GM12875 (cell line): ENCODE data around the gene TTC27.

Experiments used
- H3K4me3 ChIP-seq: one replicate; pipeline ENCODE4 v1.5.1; 2011; ENCODE audit warnings: low read depth, low read length, control low read depth
- TF ChIP-seq, protein P1 (sequence below): IDR thresholded peaks from 2 replicates; pipeline ENCODE4 v1.5.1; 2011; ENCODE audit warnings: low read depth, mild to moderate bottlenecking, control low read depth, inconsistent platforms, low read length, moderate library complexity, borderline replicate concordance; ENCODE audit not compliant: insufficient read depth

The TTC27 gene

DNA sequence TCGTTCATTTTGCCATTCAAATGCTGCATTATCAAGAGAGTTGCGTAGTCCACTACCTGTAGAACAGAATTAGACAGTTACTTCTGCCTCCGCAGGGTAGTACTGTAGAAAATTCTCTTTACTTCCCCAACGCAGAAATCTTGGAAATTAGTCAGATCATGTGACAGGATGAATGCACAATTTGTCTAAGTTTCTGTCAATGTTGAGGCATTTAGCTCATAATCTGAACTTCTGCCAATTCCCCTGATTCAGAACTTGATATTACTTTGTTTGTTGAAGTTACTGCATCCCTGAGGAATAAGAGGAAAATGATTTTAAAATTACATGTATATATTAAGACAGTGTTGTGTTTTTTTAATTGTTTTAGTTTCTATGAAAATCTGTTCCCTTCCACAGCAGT is 83.4 kb downstream of the TTC27 start:
- H3K4me3 ChIP-seq, result no peak overlapping the region
- TF ChIP-seq, protein P1, sequence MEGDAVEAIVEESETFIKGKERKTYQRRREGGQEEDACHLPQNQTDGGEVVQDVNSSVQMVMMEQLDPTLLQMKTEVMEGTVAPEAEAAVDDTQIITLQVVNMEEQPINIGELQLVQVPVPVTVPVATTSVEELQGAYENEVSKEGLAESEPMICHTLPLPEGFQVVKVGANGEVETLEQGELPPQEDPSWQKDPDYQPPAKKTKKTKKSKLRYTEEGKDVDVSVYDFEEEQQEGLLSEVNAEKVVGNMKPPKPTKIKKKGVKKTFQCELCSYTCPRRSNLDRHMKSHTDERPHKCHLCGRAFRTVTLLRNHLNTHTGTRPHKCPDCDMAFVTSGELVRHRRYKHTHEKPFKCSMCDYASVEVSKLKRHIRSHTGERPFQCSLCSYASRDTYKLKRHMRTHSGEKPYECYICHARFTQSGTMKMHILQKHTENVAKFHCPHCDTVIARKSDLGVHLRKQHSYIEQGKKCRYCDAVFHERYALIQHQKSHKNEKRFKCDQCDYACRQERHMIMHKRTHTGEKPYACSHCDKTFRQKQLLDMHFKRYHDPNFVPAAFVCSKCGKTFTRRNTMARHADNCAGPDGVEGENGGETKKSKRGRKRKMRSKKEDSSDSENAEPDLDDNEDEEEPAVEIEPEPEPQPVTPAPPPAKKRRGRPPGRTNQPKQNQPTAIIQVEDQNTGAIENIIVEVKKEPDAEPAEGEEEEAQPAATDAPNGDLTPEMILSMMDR, result no peak

DNA sequence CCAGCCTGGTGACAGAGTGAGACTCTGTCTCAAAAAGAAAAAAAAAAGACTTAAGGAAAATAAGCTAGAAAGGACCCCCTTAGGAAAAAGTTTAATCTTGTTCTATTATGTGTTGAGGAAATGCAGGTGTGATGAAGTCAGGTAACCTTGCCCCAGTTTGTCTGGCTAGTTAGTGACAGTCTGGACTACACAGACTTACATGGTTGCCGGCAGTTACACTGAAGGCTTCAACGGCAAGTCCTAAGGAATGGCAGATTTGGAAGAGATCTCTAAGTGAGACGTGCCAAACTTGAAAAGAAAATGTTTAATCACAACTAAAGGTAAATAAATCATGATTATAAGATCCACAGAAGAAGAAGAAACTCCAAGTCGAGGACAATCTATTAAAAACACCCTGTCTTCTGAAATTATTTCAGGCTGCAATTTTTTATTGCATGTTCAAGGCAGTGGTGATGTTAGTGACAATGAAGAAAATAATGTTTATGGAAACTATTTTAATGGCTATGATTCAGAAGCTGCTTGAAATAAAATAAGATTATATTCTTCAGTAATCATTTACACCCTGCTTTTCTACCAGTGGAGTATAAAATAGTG is 84.2 kb downstream of the TTC27 start:
- TF ChIP-seq, protein P1, result no peak

DNA sequence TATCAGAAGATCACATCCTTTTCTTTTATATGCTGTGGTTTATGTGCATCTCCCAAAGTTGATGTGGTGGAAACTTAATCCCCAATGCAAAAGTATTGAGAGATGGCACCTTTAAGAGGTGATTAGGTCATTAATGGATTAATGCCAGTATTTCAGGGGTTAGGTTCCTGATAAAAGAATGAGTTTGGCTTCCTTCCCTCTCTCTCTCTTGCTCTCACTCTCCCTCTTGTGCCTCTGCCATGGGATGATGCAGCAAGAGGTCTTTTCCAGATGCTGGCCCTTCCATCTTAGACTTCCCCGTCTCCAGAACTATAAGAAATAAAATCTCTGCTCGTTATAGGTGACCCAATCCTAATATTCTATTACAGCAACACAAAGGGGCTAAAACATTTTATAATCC is 85.0 kb downstream of the TTC27 start:
- H3K4me3 ChIP-seq, result no peak overlapping the region
- TF ChIP-seq, protein P1, result no peak

More for the DNA sequence above, 84.2 kb downstream of the TTC27 start:
- no peak overlapping the region for H3K4me3 ChIP-seq

DNA sequence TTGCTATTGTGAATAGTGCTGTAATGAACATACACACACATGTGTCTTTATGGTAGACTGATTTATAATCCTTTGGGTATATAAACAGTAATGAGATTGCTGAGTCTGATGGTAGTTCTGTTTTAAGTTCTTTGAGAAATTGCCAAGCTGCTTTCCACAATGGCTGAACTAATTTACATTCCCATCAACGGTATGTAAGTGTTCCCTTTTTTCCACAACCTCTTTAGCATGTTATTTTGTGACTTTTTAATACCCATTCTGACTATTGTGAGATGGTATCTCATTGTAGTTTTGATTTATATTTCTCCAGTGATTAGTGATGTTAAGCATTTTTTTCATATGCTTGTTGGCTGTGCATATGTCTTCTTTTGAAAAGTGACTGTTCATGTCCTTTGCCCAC is 86.7 kb downstream of the TTC27 start:
- TF ChIP-seq, protein P1, result no peak
- no peak overlapping the region for H3K4me3 ChIP-seq

DNA sequence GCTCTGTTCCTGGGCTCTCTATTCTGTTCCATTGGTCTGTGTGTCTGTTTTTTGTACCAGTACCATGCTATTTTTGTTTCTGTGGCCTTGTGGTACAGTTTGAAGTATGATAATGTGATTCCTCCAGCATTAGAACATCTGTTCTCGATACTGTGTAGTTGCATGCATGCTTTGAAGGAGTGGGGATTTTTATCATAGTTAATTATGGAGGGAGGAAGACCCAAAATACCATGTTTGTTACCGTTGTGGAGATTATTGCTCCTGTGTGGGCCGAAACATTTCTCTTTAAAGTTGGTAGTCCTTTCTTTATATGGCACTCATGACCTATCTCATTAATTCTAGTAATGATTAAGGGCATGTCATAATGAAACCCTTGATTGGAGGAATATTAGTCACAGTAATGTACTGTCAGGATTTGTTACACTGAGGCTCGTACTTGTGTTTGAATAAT is 87.6 kb downstream of the TTC27 start:
- no peak overlapping the region for H3K4me3 ChIP-seq
- TF ChIP-seq, protein P1, result no peak

DNA sequence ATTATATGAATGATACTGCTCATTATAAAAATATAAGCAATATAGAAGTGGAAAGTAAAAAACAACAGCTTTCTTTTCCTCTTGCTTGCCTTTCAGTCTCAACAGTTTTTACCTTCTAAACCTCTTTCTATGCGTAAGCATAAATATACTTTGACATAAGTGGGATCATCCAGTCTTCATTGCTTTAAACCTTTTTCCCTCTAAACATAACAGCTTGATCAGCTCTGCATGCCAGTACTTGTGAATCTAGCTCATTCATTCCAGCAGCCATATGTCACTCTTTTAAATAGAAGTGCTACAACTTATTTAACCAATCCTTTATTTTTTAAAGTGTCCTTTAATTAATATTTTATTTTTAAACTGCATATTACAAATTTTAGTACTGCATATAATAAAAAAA is 88.1 kb downstream of the TTC27 start:
- H3K4me3 ChIP-seq, result no peak overlapping the region
- TF ChIP-seq, protein P1, result no peak

DNA sequence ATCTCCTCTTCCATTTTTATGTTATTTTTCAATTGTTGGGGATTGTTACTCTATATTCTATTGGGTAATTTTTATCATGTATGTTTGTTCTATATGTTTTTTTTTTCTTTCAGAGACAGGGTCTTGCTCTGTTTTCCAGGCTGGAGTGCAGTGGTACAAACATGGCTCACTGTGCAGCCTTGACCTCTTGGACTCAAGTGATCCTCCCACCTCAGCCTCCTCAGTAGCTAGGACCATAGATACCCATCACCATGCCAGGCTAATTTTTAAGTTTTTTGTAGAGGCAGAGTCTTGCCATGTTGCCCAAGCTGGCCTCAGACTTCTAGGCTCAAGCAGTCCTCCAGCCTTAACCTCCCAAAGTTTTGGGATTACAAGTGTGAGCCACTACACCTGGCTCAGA is 88.7 kb downstream of the TTC27 start:
- no peak overlapping the region for H3K4me3 ChIP-seq
- TF ChIP-seq, protein P1, result no peak
